ENCODE results near the gene PTPRN2. TPM values are rescaled to one million over a fixed set of nuclear protein-coding genes. Genes with fewer than 3 reads are reported as not detected.

The PTPRN2 gene
- polyA plus RNA-seq, 1 experiment: 0.02 TPM

DNA sequence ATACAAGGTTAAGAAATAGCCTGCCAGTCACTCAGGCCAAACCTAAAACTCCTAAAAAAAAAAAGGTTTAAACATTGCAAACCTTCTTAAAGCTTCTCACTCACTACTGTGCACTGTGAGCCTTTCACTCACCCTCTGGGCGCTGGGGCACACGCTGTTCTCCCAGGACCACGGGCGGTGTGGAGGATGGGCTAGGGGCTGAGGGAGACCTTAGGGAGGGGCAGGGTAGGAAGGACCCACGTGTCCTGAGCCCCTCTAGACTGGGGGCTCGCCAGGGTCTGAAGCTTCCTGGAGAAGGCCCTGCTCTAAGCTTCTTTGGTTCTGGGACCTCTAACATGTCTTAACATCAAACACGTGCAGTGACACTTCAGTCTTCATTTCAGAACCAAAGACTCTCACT is 681.0 kb downstream of the PTPRN2 start:
- H3K4me3 ChIP-seq (ENCODE audit: low read depth, low read length): no peak overlapping the region
- ChIA-PET POLR2A (no interaction called here), CTCF (no interaction called here)
- no peaks in the 10 kb centered on the region for H3K27me3 ChIP-seq (ENCODE audit: control insufficient read depth, insufficient read depth, low read length)
- no peak for DNase-seq (ENCODE audit: low read depth, low spot score)
- TF ChIP-seq, protein P1, sequence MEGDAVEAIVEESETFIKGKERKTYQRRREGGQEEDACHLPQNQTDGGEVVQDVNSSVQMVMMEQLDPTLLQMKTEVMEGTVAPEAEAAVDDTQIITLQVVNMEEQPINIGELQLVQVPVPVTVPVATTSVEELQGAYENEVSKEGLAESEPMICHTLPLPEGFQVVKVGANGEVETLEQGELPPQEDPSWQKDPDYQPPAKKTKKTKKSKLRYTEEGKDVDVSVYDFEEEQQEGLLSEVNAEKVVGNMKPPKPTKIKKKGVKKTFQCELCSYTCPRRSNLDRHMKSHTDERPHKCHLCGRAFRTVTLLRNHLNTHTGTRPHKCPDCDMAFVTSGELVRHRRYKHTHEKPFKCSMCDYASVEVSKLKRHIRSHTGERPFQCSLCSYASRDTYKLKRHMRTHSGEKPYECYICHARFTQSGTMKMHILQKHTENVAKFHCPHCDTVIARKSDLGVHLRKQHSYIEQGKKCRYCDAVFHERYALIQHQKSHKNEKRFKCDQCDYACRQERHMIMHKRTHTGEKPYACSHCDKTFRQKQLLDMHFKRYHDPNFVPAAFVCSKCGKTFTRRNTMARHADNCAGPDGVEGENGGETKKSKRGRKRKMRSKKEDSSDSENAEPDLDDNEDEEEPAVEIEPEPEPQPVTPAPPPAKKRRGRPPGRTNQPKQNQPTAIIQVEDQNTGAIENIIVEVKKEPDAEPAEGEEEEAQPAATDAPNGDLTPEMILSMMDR (IDR thresholded peaks at IDR 0.05; ENCODE audit: low read depth, low read length): no peak
- peaks cover 87% of the 10 kb centered on the region for H3K9me3 ChIP-seq (ENCODE audit: control insufficient read depth, insufficient read depth, low read length)
- H3K27ac ChIP-seq (ENCODE audit: low read depth, low read length): no peak overlapping the region

DNA sequence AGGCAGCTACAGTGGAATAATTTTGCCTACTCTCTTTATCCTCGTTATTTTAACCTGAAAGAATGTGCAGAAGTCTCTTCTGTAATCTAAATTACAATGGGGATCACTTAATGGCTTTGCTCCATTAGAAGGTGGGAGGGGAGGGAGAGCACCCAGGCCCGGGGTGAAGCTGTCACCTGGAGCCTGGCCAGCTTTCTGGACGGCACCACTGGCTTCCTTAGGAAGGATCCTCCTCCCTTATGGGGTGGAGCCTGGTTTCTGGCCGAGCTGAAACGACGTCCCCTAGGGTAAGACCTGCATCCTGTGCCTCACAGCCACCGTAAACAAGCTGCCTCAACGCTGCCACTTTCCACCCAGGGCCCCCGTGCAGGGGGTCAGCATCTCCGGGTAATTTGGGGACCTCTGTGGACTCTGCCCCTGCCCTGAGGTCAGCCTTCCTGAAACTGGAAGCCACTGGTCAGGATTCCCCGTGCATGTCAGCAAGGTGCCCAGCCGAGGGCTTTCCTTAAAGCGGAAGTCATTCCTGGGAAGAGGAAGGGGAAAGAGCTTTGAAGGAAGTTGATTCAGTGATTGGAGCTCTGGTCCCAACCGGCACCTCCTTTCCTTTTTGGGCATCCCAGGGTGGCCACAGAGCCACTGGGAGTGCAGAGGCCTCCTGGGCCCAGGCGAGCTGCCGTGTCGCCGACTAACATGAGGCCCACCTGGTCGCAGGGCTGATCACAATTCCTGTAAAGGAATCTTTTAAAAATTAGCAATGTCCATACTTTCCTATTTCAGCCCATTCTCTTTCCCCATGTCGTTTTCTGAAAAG is 681.8 kb downstream of the PTPRN2 start:
- no peaks in the 10 kb centered on the region for H3K27me3 ChIP-seq (ENCODE audit: control insufficient read depth, insufficient read depth, low read length)
- ChIA-PET POLR2A (no interaction called here), CTCF (no interaction called here)
- no peak overlapping the region for H3K27ac ChIP-seq (ENCODE audit: low read depth, low read length)
- TF ChIP-seq, protein P1 (IDR thresholded peaks at IDR 0.05; ENCODE audit: low read depth, low read length): no peak
- no peak for DNase-seq (ENCODE audit: low read depth, low spot score)
- H3K4me3 ChIP-seq (ENCODE audit: low read depth, low read length): no peak overlapping the region
- peaks cover 89% of the 10 kb centered on the region for H3K9me3 ChIP-seq (ENCODE audit: control insufficient read depth, insufficient read depth, low read length)

DNA sequence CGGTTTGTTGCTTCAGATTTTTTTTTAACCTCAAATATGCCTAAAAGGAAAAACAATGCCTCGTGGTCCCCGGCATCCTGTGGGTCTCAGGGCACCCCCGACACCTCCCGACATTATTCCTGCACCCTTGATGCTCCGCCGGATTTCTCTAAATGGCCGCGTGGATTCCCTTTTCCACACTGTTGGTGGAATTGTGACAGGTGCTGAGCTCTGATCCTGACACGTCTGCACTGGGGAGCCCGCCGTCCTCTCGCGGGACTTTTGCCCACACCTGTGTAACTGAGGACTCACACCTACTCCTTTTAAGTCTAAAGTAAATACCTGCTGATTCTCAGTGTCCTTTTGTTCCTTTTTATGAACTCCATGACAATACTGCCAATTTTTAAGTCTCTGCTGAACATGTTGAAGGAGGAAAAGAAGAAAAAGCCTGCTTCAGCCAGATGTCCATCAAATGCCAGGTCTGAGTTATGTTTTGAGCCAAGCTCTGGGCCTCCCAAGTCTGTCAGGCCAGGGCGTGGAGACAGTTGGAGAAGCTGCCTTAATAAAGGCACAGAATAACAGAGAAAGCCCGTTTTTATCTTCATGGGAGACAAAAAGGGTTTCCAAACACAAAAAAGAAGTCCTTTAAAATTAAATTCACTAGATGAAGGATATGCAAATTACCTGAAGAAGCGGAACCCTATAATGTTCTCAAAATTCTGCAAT is 682.6 kb downstream of the PTPRN2 start:
- Histone ChIP-seq H3K9me3 (ENCODE audit: control insufficient read depth, insufficient read depth, low read length) (peaks cover 89% of the 10 kb centered on the region), H3K27me3 (ENCODE audit: control insufficient read depth, insufficient read depth, low read length) (no peaks in the 10 kb centered on the region), H3K27ac (ENCODE audit: low read depth, low read length) (no peak overlapping the region), H3K4me3 (ENCODE audit: low read depth, low read length) (no peak overlapping the region)
- ChIA-PET CTCF (no interaction called here), POLR2A (no interaction called here)
- TF ChIP-seq, protein P1 (IDR thresholded peaks at IDR 0.05; ENCODE audit: low read depth, low read length): no peak
- DNase-seq (ENCODE audit: low read depth, low spot score): no peak

DNA sequence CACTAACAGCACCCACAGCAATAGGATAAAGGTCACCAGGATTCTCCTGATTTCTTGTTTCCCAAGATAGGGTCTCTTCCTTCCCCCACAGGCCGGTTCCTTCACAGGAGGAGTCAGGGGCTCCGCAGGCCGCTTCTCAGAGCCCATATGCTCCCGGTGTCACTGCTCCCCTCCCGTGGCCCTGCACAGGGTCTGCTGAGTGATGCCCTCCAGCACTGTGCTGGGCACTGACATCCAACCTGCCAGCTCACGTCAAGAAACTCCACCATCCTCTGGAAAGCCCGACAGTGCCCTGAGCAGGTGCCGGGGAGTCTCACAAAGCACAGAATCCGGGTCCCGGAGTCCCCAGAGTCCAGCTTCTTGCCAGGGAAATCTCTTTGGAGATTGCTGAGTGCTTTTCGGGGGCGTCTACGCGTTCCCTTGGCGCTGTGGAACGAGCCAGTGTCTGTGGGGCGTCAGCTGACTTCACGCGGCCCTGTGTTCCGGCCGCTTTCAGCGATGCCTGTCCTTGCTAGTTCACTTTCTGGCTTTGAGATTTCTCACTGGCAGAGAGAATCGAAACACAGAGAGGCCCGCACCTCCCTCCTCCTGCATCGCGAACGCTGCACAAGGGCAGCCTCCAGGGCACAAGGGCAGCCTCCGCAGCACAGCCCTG is 683.3 kb downstream of the PTPRN2 start:
- Histone ChIP-seq H3K9me3 (ENCODE audit: control insufficient read depth, insufficient read depth, low read length) (peaks cover 86% of the 10 kb centered on the region), H3K27me3 (ENCODE audit: control insufficient read depth, insufficient read depth, low read length) (no peaks in the 10 kb centered on the region), H3K4me3 (ENCODE audit: low read depth, low read length) (no peak overlapping the region), H3K27ac (ENCODE audit: low read depth, low read length) (no peak overlapping the region)
- ChIA-PET CTCF (no interaction called here), POLR2A (no interaction called here)
- TF ChIP-seq, protein P1 (IDR thresholded peaks at IDR 0.05; ENCODE audit: low read depth, low read length): no peak
- no peak for DNase-seq (ENCODE audit: low read depth, low spot score)

DNA sequence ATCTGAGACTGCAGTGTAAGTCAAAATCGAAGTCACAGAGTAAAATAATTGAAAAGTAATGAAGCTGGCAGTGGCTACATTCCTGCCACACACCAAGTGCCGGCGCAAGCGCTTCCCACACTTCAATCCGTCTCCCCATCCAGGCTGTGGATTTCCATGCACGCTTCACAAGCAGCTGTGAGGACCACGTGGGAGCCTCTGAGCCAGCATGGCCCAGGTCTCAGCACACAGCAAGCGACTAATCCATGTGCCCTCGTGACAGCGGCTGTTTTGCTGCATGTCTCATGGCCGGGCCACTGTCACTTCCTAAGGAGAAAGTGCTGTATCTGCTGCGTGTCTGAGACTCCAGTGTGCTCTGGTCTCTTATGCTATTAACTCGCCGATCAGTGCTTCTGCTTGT is 683.9 kb downstream of the PTPRN2 start:
- Histone ChIP-seq H3K9me3 (ENCODE audit: control insufficient read depth, insufficient read depth, low read length) (peaks cover 86% of the 10 kb centered on the region), H3K4me3 (ENCODE audit: low read depth, low read length) (no peak overlapping the region), H3K27me3 (ENCODE audit: control insufficient read depth, insufficient read depth, low read length) (no peaks in the 10 kb centered on the region), H3K27ac (ENCODE audit: low read depth, low read length) (no peak overlapping the region)
- TF ChIP-seq, protein P1 (IDR thresholded peaks at IDR 0.05; ENCODE audit: low read depth, low read length): no peak
- no peak for DNase-seq (ENCODE audit: low read depth, low spot score)
- ChIA-PET POLR2A (no interaction called here), CTCF (no interaction called here)
